Left lobe of liver (tissue), 2 donors: ENCODE results near the gene GAS2L2. TPM values are rescaled to one million over a fixed set of nuclear protein-coding genes. Genes with fewer than 3 reads are reported as not detected.

ENCODE experiments used
- ATAC-seq: fragments of 200-7000 bp; cut with Tn5 transposase; one replicate; pipeline ENCODE4 v1.9.1; 2020; ENCODE audit warnings: mild to moderate bottlenecking, moderate library complexity
- DNase-seq: peaks from one replicate; pipeline ENCODE4 v3.0.0-alpha.2; 2020; ENCODE audit warnings: low spot score
- total RNA-seq: library from RNA; stranded (reverse); gene quantifications from one replicate; pipeline ENCODE4 v1.2.1, GENCODE V29; 2021
- donor health status: DM: no; HTN: no; CAD: no; lungs with moderate emphysema.
- donor health status: DM: no; HTN: yes; CAD: no.

Gene GAS2L2
- not detected for total RNA-seq

DNA sequence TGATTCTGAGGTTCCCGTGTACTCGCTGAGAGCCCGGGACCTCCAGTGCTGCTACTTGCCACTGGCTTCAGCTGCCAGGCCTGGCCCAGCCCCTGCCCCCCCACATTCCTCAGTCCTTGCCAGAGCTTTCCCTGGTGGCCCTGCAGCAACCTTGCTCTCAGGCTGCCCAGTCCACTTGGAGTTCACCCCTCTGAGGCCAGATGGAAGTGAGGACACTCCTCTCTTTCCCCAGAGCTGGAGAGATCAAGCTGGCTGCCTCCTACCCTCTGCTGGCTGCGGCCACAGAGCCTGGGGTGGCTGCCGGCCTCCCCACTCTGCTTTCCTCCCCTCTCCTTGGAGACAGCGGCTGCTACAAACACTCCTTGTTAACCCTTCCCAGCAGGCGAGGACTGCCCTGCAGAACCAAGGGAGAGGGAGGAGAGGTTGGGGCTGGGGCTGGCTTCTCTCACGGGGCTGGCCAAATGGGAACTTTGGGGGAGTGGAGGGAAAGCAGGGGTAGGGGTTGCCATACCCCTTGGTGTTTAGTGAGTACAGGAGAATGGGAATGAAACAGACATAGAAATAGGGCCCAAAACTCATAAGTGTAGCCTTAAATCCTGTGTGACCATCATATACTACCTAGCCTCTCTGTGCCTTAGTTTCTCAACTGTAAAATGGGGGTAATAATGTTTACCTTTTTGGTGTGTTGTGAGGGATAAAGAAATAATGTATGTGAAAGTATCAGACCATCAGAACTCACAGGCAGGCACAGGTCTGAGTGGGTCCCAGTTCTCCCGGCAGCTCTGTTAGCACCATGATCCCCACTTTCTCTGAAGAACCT, at the start of gene GAS2L2:
Gene GAS2L2 (minus strand): TSS at position 295 of the 820 bp plus-strand sequence. CDS start 389 bp downstream, outside the sequence.
- ATAC-seq (no peak), DNase-seq (no peak)

DNA sequence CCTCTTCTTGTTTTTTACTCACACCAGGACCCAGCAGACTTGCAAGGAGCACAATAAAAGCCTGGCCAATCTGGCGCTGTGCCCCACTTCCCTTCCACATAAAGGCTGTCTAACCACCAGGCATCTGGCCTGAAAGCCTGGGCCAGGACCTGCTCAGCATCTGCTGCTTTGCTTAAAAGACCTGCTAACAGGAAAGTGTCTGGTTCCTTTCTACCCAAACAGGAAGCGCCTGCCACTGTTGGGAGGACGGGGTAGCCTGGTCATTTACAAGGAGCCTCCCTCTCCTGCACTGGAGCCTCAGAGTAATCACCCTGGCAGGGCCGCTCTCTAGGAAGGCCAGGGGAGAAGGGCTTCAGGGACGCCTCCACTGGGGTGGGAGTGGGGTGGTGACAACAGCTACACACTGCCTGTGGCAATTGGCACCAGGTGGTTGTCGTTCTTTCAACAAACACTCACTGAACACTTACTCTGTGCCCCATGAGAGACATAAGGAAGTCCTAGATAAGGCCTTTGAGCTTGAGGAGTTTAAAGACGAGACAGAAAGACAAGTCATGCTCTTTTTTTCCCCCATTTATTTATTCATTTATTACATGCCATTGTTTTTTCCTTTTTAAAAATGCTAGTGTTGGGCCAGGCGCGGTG, 48.7 kb upstream of the GAS2L2 start:
- ATAC-seq = no peak

DNA sequence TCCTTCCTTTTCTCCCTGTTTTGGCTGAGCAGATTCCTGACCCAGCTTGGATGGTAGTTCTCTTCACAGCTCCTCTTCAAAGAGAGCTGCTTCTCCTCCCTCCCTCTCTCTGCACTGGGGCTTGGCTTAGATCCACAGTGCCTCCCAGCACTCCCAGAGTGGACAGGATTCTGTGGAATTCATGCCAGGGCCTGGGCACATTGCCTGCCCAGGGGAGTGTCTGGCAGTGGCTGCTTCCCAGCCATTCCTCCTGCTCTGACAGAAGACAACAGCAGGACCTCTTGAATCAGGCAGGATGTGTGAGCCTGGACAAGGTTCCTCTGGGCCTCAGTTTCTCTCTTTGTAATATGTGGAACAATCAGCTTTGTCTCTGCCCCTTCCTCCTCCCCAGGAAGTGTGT, 46.9 kb upstream of the GAS2L2 start:
- ATAC-seq = peak; percentile 86
- DNase-seq = peak; percentile 94

More for the DNA sequence above, 48.7 kb upstream of the GAS2L2 start:
- no peak for DNase-seq

DNA sequence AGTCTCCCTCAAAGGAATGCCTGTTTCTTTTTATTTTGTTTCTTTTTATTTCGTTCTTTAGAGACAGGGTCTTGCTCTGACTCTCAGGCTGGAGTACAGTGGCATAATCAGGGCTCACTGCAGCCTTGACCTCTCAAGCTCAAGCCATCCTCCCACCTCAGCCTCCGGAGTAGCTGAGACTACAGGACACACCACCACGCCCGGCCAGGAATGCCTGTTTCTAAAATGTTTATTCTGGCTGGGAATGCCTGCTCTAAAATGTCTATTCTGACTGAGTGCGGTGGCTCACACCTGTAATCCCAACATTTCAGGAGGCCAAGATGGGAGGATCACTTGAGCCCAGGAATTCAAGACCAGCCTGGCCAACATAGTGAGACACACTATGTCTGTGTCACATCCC, 44.9 kb upstream of the GAS2L2 start:
- no peak for DNase-seq
- ATAC-seq = no peak

DNA sequence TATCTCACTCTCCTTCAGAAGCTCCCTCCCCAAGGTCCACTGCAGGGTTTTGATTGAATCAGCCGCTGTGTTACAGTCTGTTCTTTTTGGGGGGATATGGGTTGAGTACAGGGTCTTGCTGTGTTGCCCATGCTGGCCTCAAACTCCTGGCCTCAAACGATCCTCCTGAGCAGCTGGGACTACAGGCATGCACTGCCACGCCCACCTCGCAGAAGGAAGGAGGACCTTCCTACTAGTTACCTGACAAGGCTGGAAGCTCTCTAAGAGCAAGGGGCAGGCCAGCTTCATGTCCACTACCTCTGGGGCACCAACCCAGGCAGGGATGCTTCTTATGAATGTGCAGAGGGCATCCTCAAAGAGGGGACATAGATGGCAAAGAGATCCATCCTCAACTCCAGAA, 44.3 kb upstream of the GAS2L2 start:
- ATAC-seq = no peak
- DNase-seq = no peak

DNA sequence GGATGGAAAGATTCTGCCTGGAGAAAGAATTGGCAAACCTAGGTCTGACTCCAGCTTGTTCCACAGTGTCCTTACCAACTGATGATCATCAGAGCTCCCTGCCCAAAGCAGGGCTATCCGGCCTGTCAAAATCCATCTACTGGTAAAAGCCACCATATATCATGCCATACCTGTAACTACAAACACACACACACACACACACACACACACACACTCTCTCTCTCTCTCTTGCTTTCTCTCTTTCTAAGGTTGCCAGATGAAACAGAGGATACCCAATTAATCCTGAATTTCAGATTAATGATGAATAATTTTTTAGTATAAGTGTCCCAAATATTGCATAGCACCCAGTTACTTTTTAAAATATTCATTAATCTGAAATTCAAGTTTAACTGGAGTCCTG, 43.9 kb upstream of the GAS2L2 start:
- no peak for ATAC-seq
- DNase-seq = no peak

DNA sequence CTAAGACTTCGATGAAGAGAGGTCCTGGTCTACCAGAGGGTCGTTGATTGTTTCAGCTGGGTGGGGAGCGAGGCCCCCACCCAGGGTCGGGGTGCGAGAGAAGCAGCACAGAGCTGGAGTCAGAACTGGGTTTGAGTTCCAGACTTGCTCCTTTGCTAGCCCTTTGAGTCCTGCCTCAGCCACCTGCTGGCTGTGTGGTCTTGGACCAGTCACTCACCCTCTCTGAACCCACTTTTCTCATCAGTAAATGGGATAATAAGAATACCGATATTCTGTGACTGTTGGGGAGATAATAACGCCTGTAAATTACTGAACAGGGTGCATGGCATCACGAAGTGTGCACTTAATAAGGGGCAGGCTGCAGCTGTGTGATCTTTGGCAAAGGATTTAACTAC, 42.8 kb upstream of the GAS2L2 start:
- ATAC-seq = no peak
- DNase-seq = no peak

DNA sequence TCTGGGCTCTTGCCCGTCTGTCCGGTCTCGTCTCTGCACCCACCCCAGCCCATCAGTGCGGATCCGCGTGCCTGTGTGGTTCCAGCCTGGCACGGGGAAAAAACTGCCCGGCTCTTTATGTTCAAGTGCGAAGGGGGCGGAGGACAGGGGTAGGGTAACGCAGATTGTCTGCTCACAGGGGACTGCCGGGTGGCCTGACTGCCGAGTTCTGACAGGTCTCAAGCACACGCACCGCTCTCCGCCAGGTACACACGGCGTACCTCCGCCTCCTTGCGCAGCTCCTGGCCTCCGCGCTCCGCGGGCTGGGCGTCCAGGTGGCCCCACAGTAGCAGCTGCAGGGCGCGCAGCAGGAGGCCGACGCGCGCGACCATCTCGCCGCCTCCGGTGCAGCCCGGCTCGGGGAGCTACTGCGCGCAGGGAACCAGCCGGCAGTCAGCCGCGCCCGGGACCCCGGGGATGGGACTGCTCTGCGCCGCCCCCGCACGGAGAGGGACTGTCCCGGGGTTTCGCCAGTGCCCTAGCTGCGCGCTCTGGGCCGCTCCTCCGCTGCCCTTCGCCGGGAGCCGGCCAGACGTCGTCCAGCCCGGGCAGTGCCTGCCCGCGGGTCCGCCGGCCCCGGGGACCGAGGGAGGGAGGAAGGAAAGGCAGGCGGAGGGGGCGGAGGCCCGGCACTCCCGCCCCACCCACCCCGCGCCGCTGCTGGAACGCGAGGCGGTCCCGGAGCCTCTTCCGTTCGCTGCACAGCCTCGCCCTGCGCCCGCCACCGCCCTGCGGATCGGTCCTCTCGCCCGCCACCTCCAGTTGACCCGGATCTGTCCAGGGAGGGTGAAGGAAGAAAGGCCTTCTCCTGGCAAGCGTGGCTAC, 42.2 kb upstream of the GAS2L2 start, which contains the start of gene MMP28:
Gene MMP28 (minus strand): TSS at position 635 of the 864 bp plus-strand sequence. CDS start 264 bp downstream, at position 371.
- DNase-seq = no peak

DNA sequence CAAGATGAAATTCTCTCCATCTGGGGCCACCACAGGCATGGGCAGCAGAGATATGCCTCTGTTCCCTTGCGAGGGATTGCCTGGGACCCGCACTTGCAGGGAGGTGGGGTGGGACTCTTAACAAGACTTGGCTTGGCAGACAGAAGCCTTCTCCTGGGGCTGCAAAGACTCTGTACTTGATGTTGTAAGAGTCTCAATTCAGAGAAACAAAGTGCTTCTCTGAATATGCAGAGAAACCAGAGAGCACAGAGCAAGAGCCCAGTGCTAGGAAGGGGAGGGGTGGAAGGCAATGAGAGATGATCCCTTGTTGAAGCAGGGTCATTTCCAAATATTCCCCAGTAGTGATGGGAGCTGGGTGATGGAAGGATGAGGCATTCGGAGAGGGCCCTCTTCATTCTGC, 40.2 kb upstream of the GAS2L2 start:
- ATAC-seq (no peak), DNase-seq (no peak)

More for the DNA sequence above, 42.2 kb upstream of the GAS2L2 start, which contains the start of gene MMP28:
- peak; percentile 51 for ATAC-seq

DNA sequence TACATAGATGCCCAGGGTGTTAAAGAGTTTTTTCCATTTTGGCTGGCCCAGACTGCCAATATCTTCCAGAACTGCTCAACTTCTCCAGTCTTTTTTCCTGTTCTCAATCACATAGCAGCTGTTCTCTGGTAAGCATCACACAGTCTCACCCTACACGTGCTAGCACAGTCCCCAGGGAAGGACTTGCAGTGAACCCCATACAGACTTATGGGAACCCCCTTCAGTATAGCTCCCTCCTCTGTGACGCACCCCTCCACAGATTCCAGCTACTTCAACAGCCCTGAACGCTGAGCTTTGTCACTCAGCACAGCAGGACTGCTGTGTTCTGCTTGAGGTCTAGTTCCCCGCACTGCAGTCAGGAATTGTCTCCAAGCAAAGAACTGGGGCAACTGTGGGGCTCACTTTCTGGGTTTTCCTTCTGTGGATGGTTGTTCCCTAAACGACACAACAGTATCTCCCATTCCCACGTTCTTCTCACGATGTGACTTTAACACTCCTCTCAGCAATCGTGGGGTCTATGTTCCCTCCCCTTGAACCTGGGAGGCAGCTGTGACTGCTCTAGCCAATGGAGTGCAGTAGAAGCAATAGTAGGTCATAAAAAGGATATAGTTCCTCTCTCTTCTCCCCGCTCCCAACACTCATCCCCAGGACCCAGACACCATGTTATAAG, 38.8 kb upstream of the GAS2L2 start:
- DNase-seq (no peak), ATAC-seq (no peak)

DNA sequence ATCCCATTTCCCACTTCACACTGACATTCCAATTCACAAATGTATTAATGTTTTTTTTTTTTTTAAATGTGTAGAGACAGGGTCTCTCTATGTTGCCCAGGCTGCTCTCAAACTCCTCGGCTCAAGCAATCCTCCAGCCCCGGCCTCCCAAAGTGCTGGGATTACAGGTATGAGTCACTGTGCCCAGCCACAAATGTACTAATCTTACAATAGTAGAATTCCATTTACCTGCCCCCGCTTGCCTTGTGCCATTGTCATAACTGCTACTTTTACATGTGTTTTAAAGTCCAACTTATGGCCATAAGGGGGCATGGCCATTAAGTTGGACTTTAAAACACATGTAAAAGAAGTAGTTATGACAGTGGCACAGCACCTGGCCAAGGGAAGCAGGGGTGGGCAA, 37.8 kb upstream of the GAS2L2 start:
- DNase-seq (no peak), ATAC-seq (no peak)

DNA sequence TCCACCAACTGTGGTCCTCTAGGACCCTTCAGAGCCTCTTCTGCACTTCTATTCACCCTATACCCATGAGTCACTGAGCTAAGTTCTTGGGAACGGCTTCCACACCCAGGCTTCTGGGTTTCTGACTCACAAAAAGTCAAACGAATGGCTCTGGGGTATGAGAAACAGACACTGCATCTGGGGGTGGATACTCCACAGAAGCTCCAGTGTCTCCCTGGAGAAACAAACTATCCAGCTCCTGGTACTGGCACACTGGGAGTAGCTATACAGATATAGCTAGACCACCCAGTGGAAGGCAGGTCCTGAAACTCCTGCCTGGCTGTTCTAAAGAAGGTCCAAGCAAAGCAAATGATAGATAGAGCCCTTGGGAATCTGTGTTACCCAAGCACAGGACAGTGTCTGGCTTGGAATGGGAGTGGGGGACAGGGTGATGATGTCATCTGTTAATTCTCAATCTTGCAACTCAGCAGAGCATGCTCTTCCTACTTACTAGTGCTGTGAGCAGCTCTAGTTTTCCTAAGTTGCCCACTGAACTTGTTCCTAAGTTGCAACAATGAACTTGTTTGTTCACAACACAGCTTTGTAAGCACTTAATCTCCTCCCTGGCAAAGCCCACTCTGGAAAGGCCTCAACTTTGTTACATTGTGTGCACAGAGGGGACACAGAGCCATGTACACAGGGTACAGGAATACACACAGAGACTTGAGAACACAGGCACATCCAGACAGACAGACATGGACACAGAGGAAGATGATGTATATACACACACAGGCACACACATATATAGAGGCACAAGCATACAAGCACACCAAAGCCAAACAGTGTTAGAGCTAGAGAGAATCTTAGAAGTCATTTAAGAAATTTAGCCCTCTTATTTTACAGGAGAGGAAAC, 35.7 kb upstream of the GAS2L2 start:
- ATAC-seq (no peak), DNase-seq (no peak)

DNA sequence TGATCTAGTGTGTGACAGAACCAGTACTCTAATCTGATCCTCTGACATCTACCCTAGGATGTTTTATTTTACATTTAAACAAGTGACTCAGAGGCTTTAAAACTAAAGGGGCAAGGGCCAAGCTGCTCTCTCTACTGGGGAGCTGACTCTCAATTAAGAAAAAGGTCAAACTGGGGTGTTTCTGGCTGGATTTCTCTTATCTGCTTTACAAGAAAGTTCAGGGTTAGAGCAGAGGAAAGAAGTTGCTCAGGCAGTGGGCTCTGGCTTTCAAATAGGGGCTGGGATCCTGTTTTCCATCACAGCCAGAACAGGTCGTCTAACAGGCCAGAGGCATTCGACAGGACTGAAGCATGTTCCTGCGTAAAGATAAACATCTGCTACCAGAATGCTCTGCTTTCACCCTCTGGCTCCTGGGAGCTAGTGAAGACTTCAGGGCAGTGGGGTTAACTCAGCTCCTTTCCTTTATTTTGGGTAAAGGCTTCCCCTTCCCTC, 33.9 kb upstream of the GAS2L2 start:
- DNase-seq (no peak), ATAC-seq (no peak)

DNA sequence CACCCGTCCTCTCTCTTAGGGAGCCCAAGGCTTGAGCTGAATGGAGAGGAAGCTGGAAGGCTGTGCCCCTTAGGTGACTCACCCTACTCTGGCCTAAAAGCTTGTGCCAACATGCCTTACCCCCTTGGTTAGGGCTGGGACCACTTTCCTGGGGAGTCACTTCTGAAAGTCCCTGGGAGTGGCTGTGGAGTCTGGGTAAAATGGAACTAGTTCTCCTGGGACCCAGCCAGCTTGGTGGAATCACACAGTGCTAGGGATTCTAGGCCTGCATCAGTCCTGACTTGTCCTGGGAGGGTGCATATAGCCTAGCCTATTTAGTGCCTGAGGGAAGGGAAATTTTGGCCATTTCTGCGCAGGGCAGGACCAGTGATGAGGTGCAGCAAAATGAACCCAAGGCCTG, 31.9 kb upstream of the GAS2L2 start:
- ATAC-seq (no peak), DNase-seq (no peak)

DNA sequence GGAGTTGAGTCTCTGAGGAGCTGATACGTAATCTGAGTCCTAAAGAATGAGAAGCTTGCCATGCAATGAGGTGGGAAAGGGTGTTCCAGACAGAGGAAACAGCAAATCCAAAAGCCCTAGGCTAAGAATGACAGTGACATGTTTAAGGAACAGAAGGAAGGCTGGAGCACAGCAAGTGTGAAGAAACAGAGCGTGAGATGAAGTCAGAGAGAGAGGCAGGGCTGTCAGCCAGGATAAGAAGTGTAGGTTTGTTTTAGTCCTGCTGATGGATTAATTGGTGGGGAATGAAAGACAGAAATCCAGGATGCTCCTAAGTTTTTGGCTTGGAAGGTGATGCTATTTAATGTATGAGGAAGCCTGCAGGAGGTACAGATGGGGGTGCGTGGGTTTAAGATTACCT, 27.9 kb upstream of the GAS2L2 start:
- ATAC-seq = no peak
- no peak for DNase-seq

DNA sequence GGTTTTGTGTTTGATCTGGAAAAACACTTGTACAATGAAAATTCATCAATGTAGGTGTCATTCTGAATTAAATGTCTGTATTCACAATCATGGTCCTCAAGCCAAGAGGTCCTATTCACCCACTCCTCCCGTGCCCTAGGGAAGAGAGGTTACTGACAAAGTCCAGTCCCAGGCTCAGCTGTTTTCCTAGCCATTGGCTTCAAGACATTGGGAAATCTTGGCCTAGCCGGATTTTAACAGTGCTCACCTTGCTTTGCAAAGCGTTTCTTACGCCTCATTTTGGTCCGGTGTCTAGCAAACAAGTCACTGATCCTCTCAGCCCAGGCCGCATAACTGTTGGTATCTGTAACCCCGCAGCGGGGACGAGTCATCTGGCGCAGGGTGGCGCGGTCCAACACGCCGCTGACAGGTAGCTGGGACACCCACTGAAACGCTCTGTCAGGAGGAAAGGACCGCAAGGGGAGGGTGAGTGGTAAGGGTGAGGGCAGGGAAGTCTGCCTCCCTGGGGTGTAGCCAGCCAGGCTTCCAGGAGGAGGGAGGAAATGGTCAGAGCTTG, 25.7 kb upstream of the GAS2L2 start:
- ATAC-seq (no peak), DNase-seq (no peak)

DNA sequence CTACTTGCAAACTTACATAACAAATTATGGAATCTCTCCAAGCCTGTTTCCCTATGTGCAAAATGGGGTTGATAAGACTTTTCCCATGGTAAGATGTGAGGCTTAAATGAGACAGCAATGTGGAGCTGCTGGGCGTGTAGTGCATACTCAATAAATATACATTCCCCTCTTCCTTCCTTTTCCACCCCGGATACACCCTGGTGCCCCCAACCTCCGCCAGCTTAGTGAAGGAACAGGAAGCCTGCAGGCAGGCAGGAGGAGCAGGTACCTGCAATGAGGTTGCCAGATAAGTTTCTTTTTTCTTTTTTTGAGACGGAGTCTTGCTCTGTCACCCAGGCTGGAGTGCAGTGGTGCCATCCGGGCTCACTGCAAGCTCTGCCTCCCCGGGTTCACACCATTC, 22.5 kb upstream of the GAS2L2 start:
- ATAC-seq = no peak
- no peak for DNase-seq

DNA sequence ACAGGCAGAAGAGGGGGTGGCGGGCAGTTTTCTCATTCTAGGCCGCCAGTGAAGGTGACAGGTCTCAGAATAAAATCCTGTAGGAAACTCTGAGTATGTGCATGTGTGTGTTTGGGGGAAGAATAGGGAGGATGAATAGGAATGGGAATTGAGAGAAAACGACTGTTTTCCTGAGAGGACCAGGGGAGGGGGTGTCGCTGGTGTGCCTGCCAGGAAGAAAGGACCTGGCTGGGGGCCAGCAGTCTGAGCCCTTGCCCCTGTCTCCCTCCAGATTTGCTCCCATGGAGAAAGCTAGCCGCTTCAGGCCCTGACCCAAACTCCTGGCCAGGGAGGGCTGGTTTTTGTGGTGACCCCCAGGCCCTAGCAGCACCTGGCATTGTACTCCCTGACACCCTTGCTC, 22.0 kb upstream of the GAS2L2 start:
- ATAC-seq (no peak), DNase-seq (no peak)

DNA sequence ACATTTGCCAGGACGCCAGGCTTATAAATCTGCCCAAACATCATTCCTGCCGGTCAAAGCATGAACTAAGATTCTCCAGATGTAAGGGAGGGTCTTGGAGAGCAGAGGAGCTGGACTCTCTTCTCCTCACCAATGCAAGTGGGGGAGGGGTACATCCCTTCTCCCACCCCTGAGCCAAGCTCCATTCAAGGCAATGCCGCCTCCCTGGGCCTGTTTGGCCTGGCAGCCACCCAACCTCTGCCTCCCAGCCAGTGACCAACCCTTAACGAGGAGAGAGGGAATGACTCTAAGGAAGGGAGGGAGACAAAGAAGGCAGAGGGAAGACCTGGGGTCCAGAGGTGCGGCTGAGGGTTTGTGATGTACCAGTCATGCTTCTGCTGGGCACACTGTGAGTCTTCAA, 21.5 kb upstream of the GAS2L2 start:
- peak; percentile 41 for ATAC-seq
- no peak for DNase-seq
